GM21447 (cell line): Measurements from ENCODE around the gene TRPM5.
"Not testable (repeated sequence)": the region's sequence is repeated elsewhere in the genome, so short reads cannot be mapped to it uniquely, and the experiment has no call there.

Experiments
- ATAC-seq: cut with Tn5 transposase; IDR thresholded peaks from one replicate; pipeline ENCODE4 v1.9.1; 2021; ENCODE audit not compliant: unreplicated experiment

Gene TRPM5

GRCh38 chr11:2443881-2444820 lies at the start of gene TRPM5:
Gene TRPM5 (minus strand): TSS chr11:2444514. CDS start chr11:2423036, 21,478 bp downstream.
- ATAC-seq, result no peak

GRCh38 chr11:2489083-2489482 lies 44.8 kb upstream of the TRPM5 start:
- no peak for ATAC-seq

- ATAC-seq, result no peak
Observed at GRCh38 chr11:2488004-2488403, 43.7 kb upstream of the TRPM5 start.

GRCh38 chr11:2484576-2485125 lies 40.3 kb upstream of the TRPM5 start:
- no peak for ATAC-seq

GRCh38 chr11:2483426-2483825 lies 39.1 kb upstream of the TRPM5 start:
- ATAC-seq, result no peak

- ATAC-seq, result no peak
Observed at GRCh38 chr11:2482745-2483144, 38.4 kb upstream of the TRPM5 start.

- no peak for ATAC-seq
Observed at GRCh38 chr11:2482204-2482603, 37.9 kb upstream of the TRPM5 start.

- ATAC-seq, result no peak
Observed at GRCh38 chr11:2481253-2481652, 36.9 kb upstream of the TRPM5 start.

GRCh38 chr11:2480874-2481220 lies 36.5 kb upstream of the TRPM5 start:
- no peak for ATAC-seq

GRCh38 chr11:2480067-2480873 lies 36.0 kb upstream of the TRPM5 start:
- not testable (repeated sequence) for ATAC-seq

GRCh38 chr11:2477936-2478335 lies 33.6 kb upstream of the TRPM5 start:
- no peak for ATAC-seq

- ATAC-seq, result no peak
Observed at GRCh38 chr11:2477254-2477653, 32.9 kb upstream of the TRPM5 start.

GRCh38 chr11:2475136-2475918 lies 31.0 kb upstream of the TRPM5 start:
- no peak for ATAC-seq

- ATAC-seq, result no peak
Observed at GRCh38 chr11:2474059-2474901, 30.0 kb upstream of the TRPM5 start.

GRCh38 chr11:2473361-2474058 lies 29.2 kb upstream of the TRPM5 start:
- no peak for ATAC-seq

- ATAC-seq, result no peak
Observed at GRCh38 chr11:2472428-2473186, 28.3 kb upstream of the TRPM5 start.

- ATAC-seq, result no peak
Observed at GRCh38 chr11:2471804-2472096, 27.4 kb upstream of the TRPM5 start.

- no peak for ATAC-seq
Observed at GRCh38 chr11:2471048-2471803, 26.9 kb upstream of the TRPM5 start.
